SK-N-SH (cell line): Measurements from ENCODE around the gene SERTAD4. TPM values are rescaled to one million over a fixed set of nuclear protein-coding genes. Genes with fewer than 3 reads are reported as not detected.

Experiments
- CTCF ChIA-PET: fragments of 300-600, 350-600 bp; formaldehyde crosslinking; extraction: SDS; loops from one replicate; lab custom pipeline; 2021; lab: Yijun Ruan, JAX
- POLR2A ChIA-PET: fragments of 350-600 bp; sonication (Branson Sonifier 250); formaldehyde crosslinking; extraction: SDS; loops from one replicate; lab custom pipeline; 2020; ENCODE audit warnings: antibody characterized with exemption, inconsistent platforms; lab: Yijun Ruan, JAX
- DNase-seq: peaks from one replicate; pipeline ENCODE4 v3.0.0; 2012
- H2AFZ ChIP-seq: fragments of 200-600 bp; sonication (generic); 2 replicates; pipeline ENCODE4 v1.8.1; 2016; ENCODE audit warnings: antibody characterized with exemption, mild to moderate bottlenecking, low read depth
- H3F3A ChIP-seq: fragments of 200-600 bp; sonication (generic); replicated peaks from 2 replicates; pipeline ENCODE3; 2016; ENCODE audit warnings: antibody characterized with exemption, mild to moderate bottlenecking; ENCODE audit not compliant: insufficient read depth
- H3K27ac ChIP-seq, 2 experiments: fragments of 200-500 bp in 1 of 2; fragments of 200-600 bp in 1 of 2; sonication (Bioruptor generic) in 1 of 2; sonication (generic), shearing (Covaris generic) in 1 of 2; 2 replicates each; pipeline versions ENCODE4 v1.5.1 to v1.6.1; 2014 to 2016; ENCODE audit warnings: low read depth in 2 of 2, inconsistent platforms in 1 of 2, low read length in 1 of 2, mild to moderate bottlenecking in 1 of 2, mixed read lengths in 1 of 2
- H3K27me3 ChIP-seq: fragments of 200-600 bp; sonication (generic), shearing (Covaris generic); 2 replicates; pipeline ENCODE4 v1.6.1; 2016; ENCODE audit warnings: mixed run types; ENCODE audit not compliant: insufficient read depth
- H3K36me3 ChIP-seq, 2 experiments: fragments of 200-500 bp in 1 of 2; fragments of 200-600 bp in 1 of 2; sonication (Bioruptor generic) in 1 of 2; sonication (generic) in 1 of 2; replicated peaks in 1 of 2; 2 replicates each; pipeline versions ENCODE3 to v1.5.1; 2014 to 2016; ENCODE audit warnings: low read length in 1 of 2, mild to moderate bottlenecking in 1 of 2; ENCODE audit not compliant: insufficient read depth in 2 of 2, control insufficient read depth in 1 of 2
- H3K4me1 ChIP-seq, 2 experiments: fragments of 200-500 bp in 1 of 2; fragments of 200-600 bp in 1 of 2; sonication (Bioruptor generic) in 1 of 2; sonication (generic), shearing (Covaris generic) in 1 of 2; 2 replicates each; pipeline versions ENCODE4 v1.5.1 to v1.6.1; 2014 to 2016; ENCODE audit warnings: low read depth in 1 of 2, low read length in 1 of 2, mixed run types in 1 of 2; ENCODE audit not compliant: insufficient read depth in 2 of 2, control insufficient read depth in 1 of 2
- H3K4me2 ChIP-seq: fragments of 200-600 bp; sonication (generic), shearing (Covaris generic); 2 replicates; pipeline ENCODE4 v1.6.1; 2017; ENCODE audit warnings: mixed run types
- H3K4me3 ChIP-seq, 2 experiments: fragments of 200-500 bp in 1 of 2; fragments of 200-600 bp in 1 of 2; sonication (Bioruptor generic) in 1 of 2; sonication (generic), shearing (Covaris generic) in 1 of 2; 2 replicates each; pipeline versions ENCODE4 v1.5.1 to v1.8.1; 2014 to 2016; ENCODE audit warnings: low read depth in 2 of 2, inconsistent platforms in 1 of 2, low read length in 1 of 2, mild to moderate bottlenecking in 1 of 2, mixed read lengths in 1 of 2, moderate library complexity in 1 of 2
- H3K79me2 ChIP-seq: fragments of 200-600 bp; sonication (generic); 2 replicates; pipeline ENCODE4 v1.8.1; 2017; ENCODE audit warnings: mild to moderate bottlenecking; ENCODE audit not compliant: insufficient read depth
- H3K9ac ChIP-seq: fragments of 200-600 bp; sonication (generic); 2 replicates; pipeline ENCODE4 v1.6.1; 2017; ENCODE audit warnings: mixed run types
- H3K9me2 ChIP-seq: fragments of 200-600 bp; sonication (generic); 2 replicates; pipeline ENCODE4 v1.6.1; 2017; ENCODE audit warnings: mixed run types
- H3K9me3 ChIP-seq: fragments of 200-600 bp; sonication (generic); 2 replicates; pipeline ENCODE4 v1.6.1; 2017; ENCODE audit warnings: mixed run types, mild to moderate bottlenecking, moderate library complexity
- H4K20me1 ChIP-seq: fragments of 200-600 bp; sonication (generic); 2 replicates; pipeline ENCODE4 v1.6.1; 2017; ENCODE audit warnings: mild to moderate bottlenecking, mixed run types; ENCODE audit not compliant: insufficient read depth
- ELF1 ChIP-seq: IDR thresholded peaks from 2 replicates; pipeline ENCODE4 v1.4.0; 2012
- EP300 ChIP-seq, 2 experiments: IDR thresholded peaks; 2 replicates each; pipeline versions ENCODE4 v1.4.0 to v1.6.1; 2012; ENCODE audit warnings: borderline replicate concordance in 1 of 2, low read depth in 1 of 2, low read length in 1 of 2
- EZH2phosphoT487 ChIP-seq: fragments of 200-600 bp; sonication (generic); IDR thresholded peaks from 2 replicates; pipeline ENCODE4 v1.6.1; 2017; ENCODE audit warnings: low read depth, mixed run types, mild to moderate bottlenecking, antibody characterized with exemption, moderate library complexity, borderline replicate concordance
- GATA2 ChIP-seq: sonication (generic); formaldehyde crosslinking; IDR thresholded peaks from 2 replicates; pipeline ENCODE4 v1.5.0; 2020; ENCODE audit warnings: mild to moderate bottlenecking, missing genetic modification reagents
- MAX ChIP-seq: IDR thresholded peaks from 2 replicates; pipeline ENCODE4 v1.4.0; 2012; ENCODE audit warnings: low read depth
- MEF2A ChIP-seq: IDR thresholded peaks from 2 replicates; pipeline ENCODE4 v1.4.0; 2012; ENCODE audit warnings: low read depth, borderline replicate concordance
- NFIC ChIP-seq: IDR thresholded peaks from 2 replicates; pipeline ENCODE4 v1.4.0; 2012; ENCODE audit warnings: borderline replicate concordance
- NRF1 ChIP-seq: IDR thresholded peaks from 2 replicates; pipeline ENCODE4 v1.6.1; 2012; ENCODE audit warnings: low read depth, mild to moderate bottlenecking, low read length
- PBX3 ChIP-seq: IDR thresholded peaks from 2 replicates; pipeline ENCODE4; 2012
- TCF12 ChIP-seq: IDR thresholded peaks from 2 replicates; pipeline ENCODE4 v1.4.0; 2012
- WGBS: methylation state at CpG from one replicate; pipeline ENCODE4 v1.1.6; 2017; ENCODE audit warnings: low lambda C conversion rate; 5-methylcytosine and 5-hydroxymethylcytosine counted together
- polyA plus RNA-seq, 3 experiments: library from polyadenylated mRNA; depleted of rRNA; stranded (reverse); fragments of >200 nt; gene quantifications; 2 replicates each; pipeline ENCODE4 v1.2.3, GENCODE V29; 2012

The SERTAD4 gene
- polyA plus RNA-seq, 1 of the 3 experiments (the other 2 are of a cell fraction), result 2.9 TPM

DNA sequence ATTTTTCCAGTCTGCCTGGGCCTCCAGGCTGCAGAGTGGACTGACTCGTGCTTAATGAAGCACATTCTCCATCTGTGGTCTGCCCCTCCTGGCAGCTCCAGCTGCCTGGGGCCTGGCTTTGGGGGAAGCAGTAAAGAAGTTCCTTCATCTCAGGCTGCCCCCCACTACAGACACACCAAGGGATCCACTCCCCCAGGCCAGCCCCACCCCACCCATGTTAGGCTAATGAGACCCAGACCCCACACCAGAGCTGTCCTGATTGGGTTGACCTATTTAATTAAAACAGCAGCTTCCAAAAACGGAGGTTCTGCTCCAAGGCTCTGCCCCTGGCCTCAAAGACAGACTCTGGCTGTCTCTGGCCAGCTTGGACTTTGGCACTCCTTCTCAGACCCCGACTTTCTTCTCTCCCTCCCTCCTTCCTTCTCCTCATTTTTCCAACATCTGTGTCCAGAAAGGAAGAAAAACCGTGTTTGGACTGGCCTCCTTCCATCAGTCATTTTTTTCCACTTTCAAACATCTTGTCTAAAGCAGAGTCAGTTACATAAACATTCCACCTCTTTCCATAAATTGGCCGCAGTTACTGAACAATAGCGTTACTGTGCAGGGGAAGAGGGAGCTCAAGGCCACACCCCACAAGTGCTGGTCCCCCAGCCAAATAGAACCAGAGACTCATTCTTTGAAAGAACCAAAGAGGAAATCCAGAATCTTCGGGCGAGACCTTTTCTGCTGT, 29.7 kb downstream of the SERTAD4 start:
- H3K9me2 ChIP-seq, result no peaks in the 10 kb centered on the region
- peak overlapping the region; percentile 53 to 62; a peak in 3 of 4 replicates for H3K27ac ChIP-seq
- H3K4me2 ChIP-seq, result peak overlapping the region; percentile 42
- POLR2A ChIA-PET, result interaction anchor here (0.8 kb wide), 1 partner anchor 30 kb away, joined by 3 read pairs; no protein-coding TSS in a partner anchor
- H3K27me3 ChIP-seq, result no peaks in the 10 kb centered on the region; the same call in 1 of the 2 replicates
- DNase-seq, result peak; percentile 41
- no peaks in the 10 kb centered on the region for H3K9me3 ChIP-seq
- H3F3A ChIP-seq, result peaks cover 8% of the 10 kb centered on the region
- H3K36me3 ChIP-seq, result no peaks in the 10 kb centered on the region
- no peak overlapping the region for H3K4me3 ChIP-seq
- WGBS, result 52% methylated on average over 8 of the region's 8 CpGs
- H3K9ac ChIP-seq, result no peak overlapping the region
- no peaks in the 10 kb centered on the region for H3K79me2 ChIP-seq
- CTCF ChIA-PET, result interaction anchor here (0.9 to 1.6 kb wide), 8 partner anchors 8 to 48 kb away, joined by 3 to 6 read pairs (median 4); no protein-coding TSS in a partner anchor
- TF ChIP-seq NFIC (peak; percentile 44; the same call in 1 of the 2 replicates), MEF2A (no peak), ELF1 (no peak), NRF1 (no peak), EZH2phosphoT487 (no peak), PBX3 (peak; percentile 56; the same call in 1 of the 2 replicates), MAX (no peak), GATA2 (CRISPR knock-in tag) (no peak), TCF12 (peak; percentile 79)
- no peaks in the 10 kb centered on the region for H4K20me1 ChIP-seq
- peak overlapping the region; percentile 57 for H2AFZ ChIP-seq
- peaks cover 11 to 30% of the 10 kb centered on the region in 2 experiments; a peak in 3 of 4 replicates for H3K4me1 ChIP-seq

DNA sequence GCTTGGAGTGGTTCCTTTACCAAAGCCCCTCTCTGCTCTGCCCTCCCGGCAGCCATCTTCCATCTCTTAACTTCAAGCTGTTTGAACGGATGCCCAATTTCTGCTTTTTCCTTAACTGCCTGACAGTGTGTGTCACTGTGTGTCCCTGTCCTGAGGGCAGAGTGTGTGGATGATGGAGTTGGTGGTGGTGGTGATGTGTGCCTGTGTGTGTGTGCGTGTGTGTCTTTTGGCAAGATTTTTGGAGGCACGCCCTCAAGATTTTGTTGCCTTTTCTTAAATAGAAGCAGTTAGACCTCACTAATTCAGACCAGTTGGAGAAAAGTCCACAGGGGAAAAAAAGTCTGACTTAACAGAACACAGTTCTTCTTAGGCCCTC, 30.3 kb downstream of the SERTAD4 start:
- ChIA-PET POLR2A (interaction anchor here (0.8 kb wide), 1 partner anchor 29 kb away, joined by 3 read pairs; no protein-coding TSS in a partner anchor), CTCF (interaction anchor here (0.7 to 1.6 kb wide), 6 partner anchors 9 to 48 kb away, joined by 3 to 6 read pairs (median 4); no protein-coding TSS in a partner anchor)
- WGBS, result 100% methylated on average over 4 of the region's 4 CpGs
- no peak overlapping the region for H3K4me3 ChIP-seq
- H3F3A ChIP-seq, result peaks cover 8% of the 10 kb centered on the region
- DNase-seq, result no peak
- no peaks in the 10 kb centered on the region for H3K36me3 ChIP-seq
- H3K27me3 ChIP-seq, result no peaks in the 10 kb centered on the region; the same call in 1 of the 2 replicates
- peaks cover 11 to 27% of the 10 kb centered on the region in 2 experiments; a peak in 3 of 4 replicates for H3K4me1 ChIP-seq
- H3K9me2 ChIP-seq, result no peaks in the 10 kb centered on the region
- H3K9ac ChIP-seq, result no peak overlapping the region
- no peaks in the 10 kb centered on the region for H4K20me1 ChIP-seq
- TF ChIP-seq MAX (no peak), EP300 (IDR thresholded peaks at IDR 0.05; ENCODE audit: borderline replicate concordance in 1 of 2, low read depth in 1 of 2, low read length in 1 of 2) (no peak), EZH2phosphoT487 (no peak)
- H3K9me3 ChIP-seq, result no peaks in the 10 kb centered on the region
- no peaks in the 10 kb centered on the region for H3K79me2 ChIP-seq
- peak overlapping the region; percentile 42 for H3K4me2 ChIP-seq
- H2AFZ ChIP-seq, result peak overlapping the region; percentile 57
- peak overlapping the region in 1 of 2 experiments; percentile 53; a peak in 1 of 4 replicates for H3K27ac ChIP-seq
